ENCODE results near the gene CD63. TPM values are rescaled to one million over a fixed set of nuclear protein-coding genes. Genes with fewer than 3 reads are reported as not detected.

Gene CD63
- total RNA-seq = 100 to 1,000 TPM; 144 to 349 (median 264) TPM

DNA sequence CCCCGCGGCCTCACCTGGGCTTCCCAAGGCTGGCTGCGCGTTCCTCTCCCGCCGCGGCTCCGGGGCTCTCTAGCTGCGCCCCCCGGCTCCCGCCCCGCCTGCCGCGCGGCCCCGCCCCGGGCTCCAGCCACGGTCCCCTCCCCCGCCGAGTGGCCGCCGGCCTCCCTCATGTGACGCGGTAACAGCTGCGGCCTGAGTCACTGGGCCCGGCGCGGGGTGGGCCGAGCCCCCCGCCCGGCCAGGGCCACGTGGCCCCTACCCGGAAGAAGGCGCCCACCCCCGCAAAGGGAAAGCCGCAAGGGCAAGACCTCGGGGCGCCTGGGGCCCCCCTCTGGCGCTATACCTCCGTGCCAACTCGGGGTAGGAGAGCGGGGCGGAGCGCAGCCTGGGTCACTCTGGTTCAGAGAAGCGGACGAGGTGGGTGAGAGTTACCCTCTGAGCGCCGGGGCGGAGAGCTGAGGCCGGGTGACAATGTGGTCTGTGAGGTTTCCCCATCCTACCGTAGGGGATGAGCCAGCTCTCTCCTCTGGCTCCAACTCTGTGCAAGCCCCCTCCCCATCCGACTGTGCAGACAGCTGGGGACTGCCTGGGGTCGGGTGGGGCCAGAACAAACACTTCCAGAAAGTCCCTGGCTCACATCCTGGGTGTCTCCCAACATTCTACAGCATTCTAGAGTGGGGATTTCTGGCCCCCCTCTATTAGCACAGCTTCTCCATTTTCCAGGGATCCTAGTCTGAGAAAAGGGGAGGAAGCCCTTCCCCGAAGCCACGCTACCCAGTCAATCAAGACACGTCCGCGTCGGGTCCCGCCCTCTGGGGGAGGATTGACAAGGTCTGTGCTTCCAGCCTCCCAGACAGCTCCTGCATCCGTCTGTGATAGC, at the start of gene CD63:
CD63 (minus strand) TSS at position 71 of the 880 bp plus-strand sequence. CDS start 668 bp downstream, outside the sequence.
- peak; percentile 68 for DNase-seq

GRCh38 chr12:55777856-55778255, 49.0 kb upstream of the CD63 start:
- Histone ChIP-seq H3K27me3 (no peaks in the 10 kb centered on the region), H3K4me1 (no peaks in the 10 kb centered on the region), H3K4me3 (no peak overlapping the region), H3K36me3 (peaks cover 6 to 97% (median 17%) of the 10 kb centered on the region in 3 donors), H3K9me3 (no peaks in the 10 kb centered on the region), H3K27ac (no peak overlapping the region)
- TF ChIP-seq, protein P1, sequence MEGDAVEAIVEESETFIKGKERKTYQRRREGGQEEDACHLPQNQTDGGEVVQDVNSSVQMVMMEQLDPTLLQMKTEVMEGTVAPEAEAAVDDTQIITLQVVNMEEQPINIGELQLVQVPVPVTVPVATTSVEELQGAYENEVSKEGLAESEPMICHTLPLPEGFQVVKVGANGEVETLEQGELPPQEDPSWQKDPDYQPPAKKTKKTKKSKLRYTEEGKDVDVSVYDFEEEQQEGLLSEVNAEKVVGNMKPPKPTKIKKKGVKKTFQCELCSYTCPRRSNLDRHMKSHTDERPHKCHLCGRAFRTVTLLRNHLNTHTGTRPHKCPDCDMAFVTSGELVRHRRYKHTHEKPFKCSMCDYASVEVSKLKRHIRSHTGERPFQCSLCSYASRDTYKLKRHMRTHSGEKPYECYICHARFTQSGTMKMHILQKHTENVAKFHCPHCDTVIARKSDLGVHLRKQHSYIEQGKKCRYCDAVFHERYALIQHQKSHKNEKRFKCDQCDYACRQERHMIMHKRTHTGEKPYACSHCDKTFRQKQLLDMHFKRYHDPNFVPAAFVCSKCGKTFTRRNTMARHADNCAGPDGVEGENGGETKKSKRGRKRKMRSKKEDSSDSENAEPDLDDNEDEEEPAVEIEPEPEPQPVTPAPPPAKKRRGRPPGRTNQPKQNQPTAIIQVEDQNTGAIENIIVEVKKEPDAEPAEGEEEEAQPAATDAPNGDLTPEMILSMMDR (IDR thresholded peaks at IDR 0.05) = no peak
- no peak for TF ChIP-seq POLR2A (IDR thresholded peaks at IDR 0.05)
- intact Hi-C loops (cut with DNase I) = no loop called here
- DNase-seq = no peak
- 90 to 97% methylated on average over 3 of the region's 3 CpGs for WGBS, 2 donors

More for the DNA sequence above, at the start of gene CD63:
- 0% methylated on average over 3 to 10 of the region's 61 CpGs for WGBS, 2 donors
- Histone ChIP-seq H3K4me1 (peaks cover 27 to 84% (median 39%) of the 10 kb centered on the region in 3 donors), H3K9me3 (no peaks in the 10 kb centered on the region), H3K4me3 (peak within 1 kb of the TSS; percentile 75 to 94 (median 85)), H3K27me3 (no peaks in the 10 kb centered on the region), H3K27ac (peak within 1 kb of the TSS; percentile 94 to 100 (median 96)), H3K36me3 (peaks cover 4 to 32% (median 18%) of the 10 kb centered on the region in 3 donors)
- TF ChIP-seq, protein P1 (IDR thresholded peaks at IDR 0.05) = no peak
- TF ChIP-seq POLR2A (IDR thresholded peaks at IDR 0.05) = peak in 2 of 4 donors; percentile 86 to 92
- intact Hi-C loops (cut with DNase I) = no loop called here

GRCh38 chr12:55771736-55772135, 42.9 kb upstream of the CD63 start:
- 58 to 63% methylated on average over 5 to 6 of the region's 6 CpGs for WGBS, 2 donors
- intact Hi-C loops (cut with DNase I) = no loop called here

DNA sequence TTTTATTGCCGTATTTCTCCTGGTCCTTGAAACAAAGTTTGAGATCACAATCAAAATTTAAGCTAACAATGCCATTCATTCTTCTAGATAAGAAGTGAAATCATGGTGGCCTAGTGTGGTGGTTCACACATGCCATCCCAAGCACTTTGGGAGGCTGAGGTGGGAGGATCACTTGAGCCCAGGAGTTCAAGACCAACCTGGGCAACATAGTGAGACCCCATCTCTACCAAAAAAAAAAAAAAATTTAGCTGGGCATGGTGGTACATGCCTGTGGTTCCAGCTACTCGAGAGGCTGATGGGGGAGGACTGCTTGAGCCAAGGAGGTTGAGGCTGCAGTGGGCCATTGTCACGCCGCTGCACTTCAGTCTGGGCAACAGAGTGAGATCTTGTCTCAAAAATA, 38.3 kb upstream of the CD63 start:
- no peak for TF ChIP-seq POLR2A (IDR thresholded peaks at IDR 0.05)
- TF ChIP-seq, protein P1 (IDR thresholded peaks at IDR 0.05) = no peak
- H3K36me3 ChIP-seq = peaks cover 0 to 90% (median 0%) of the 10 kb centered on the region in 3 donors
- no peak for DNase-seq
- no peaks in the 10 kb centered on the region for H3K4me1 ChIP-seq
- H3K9me3 ChIP-seq = no peaks in the 10 kb centered on the region
- H3K4me3 ChIP-seq = no peak overlapping the region
- H3K27ac ChIP-seq = no peak overlapping the region
- WGBS, 2 donors = 96 to 100% methylated on average over 3 to 4 of the region's 4 CpGs
- H3K27me3 ChIP-seq = no peaks in the 10 kb centered on the region
- intact Hi-C loops (cut with DNase I) = no loop called here

More at GRCh38 chr12:55771736-55772135, 42.9 kb upstream of the CD63 start:
- H3K36me3 ChIP-seq = peaks cover 0 to 91% (median 0%) of the 10 kb centered on the region in 3 donors
- no peak for DNase-seq
- H3K9me3 ChIP-seq = no peaks in the 10 kb centered on the region
- no peak overlapping the region for H3K27ac ChIP-seq
- no peaks in the 10 kb centered on the region for H3K4me1 ChIP-seq
- no peak for TF ChIP-seq POLR2A (IDR thresholded peaks at IDR 0.05)
- TF ChIP-seq, protein P1 (IDR thresholded peaks at IDR 0.05) = no peak
- no peak overlapping the region for H3K4me3 ChIP-seq
- no peaks in the 10 kb centered on the region for H3K27me3 ChIP-seq

DNA sequence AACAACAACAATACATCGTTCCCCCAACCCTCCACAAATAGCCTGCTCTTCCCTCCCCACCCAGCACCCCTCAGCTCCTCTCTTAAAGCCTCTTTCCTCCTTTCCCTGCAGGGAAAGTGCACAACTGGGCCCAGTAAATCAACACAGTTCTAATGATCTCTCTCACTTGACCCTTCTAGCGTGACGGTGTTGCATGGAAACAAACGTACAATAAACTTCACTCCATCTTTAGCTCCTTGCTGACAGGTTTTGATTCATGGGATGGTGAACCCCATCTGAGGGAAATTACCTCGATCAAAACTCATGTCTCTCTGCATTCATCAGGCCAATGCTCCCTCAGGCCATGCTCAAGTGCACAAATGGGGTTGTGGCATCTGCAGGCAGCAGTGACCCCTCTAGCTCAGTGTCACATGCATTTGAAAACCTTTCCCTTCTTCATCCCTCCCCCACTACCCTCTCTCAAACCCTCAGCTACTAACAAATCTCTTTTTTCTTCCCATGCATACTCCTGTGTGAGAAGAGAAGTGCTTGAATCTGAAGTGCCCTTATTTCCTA, 37.0 kb upstream of the CD63 start:
- H3K36me3 ChIP-seq = peaks cover 0 to 90% (median 0%) of the 10 kb centered on the region in 3 donors

More for the DNA sequence above, 37.0 kb upstream of the CD63 start:
- Histone ChIP-seq H3K4me3 (no peak overlapping the region), H3K27me3 (no peaks in the 10 kb centered on the region), H3K27ac (no peak overlapping the region), H3K9me3 (no peaks in the 10 kb centered on the region), H3K4me1 (no peaks in the 10 kb centered on the region)
- WGBS, 2 donors = 85 to 88% methylated on average over 5 of the region's 5 CpGs
- DNase-seq = no peak
- intact Hi-C loops (cut with DNase I) = no loop called here
- TF ChIP-seq, protein P1 (IDR thresholded peaks at IDR 0.05) = no peak
- no peak for TF ChIP-seq POLR2A (IDR thresholded peaks at IDR 0.05)
